HEK293 (cell line): Measurements from ENCODE around the gene DOCK8.

Source experiments
- CTCF ChIA-PET: fragments of 350-600 bp; formaldehyde crosslinking; extraction: SDS; loops from one replicate; lab custom pipeline; 2021; ENCODE audit warnings: antibody characterized with exemption; lab: Yijun Ruan, JAX
- POLR2A ChIA-PET: fragments of 300-600 bp; formaldehyde crosslinking; extraction: SDS; loops from one replicate; lab custom pipeline; 2020; ENCODE audit warnings: antibody characterized with exemption, inconsistent platforms; lab: Yijun Ruan, JAX
- H3K27ac ChIP-seq: fragments of 200-500 bp; sonication (Bioruptor generic); 2 replicates; pipeline ENCODE4 v1.5.1; 2014; ENCODE audit warnings: low read depth, low read length, control low read depth, inconsistent platforms; ENCODE audit errors: extremely low read depth
- H3K36me3 ChIP-seq, 2 experiments: fragments of 200-500 bp in 1 of 2; sonication (Bioruptor generic) in 1 of 2; 1 replicate in 1 of 2; 2 replicates in 1 of 2; pipeline ENCODE4 v1.5.1; 2014 to 2017; ENCODE audit warnings: inconsistent platforms in 2 of 2, low read length in 2 of 2; ENCODE audit not compliant: control insufficient read depth in 2 of 2, insufficient read depth in 1 of 2
- H3K4me1 ChIP-seq: fragments of 200-500 bp; sonication (Bioruptor generic); 2 replicates; pipeline ENCODE4 v1.5.1; 2014; ENCODE audit warnings: mild to moderate bottlenecking, low read length, inconsistent platforms; ENCODE audit not compliant: control insufficient read depth, insufficient read depth
- H3K4me3 ChIP-seq: 2 replicates; pipeline ENCODE4 v1.5.1; 2011; ENCODE audit warnings: low read depth, mild to moderate bottlenecking, control low read depth, low read length, moderate library complexity
- H3K9me3 ChIP-seq: fragments of 200-500 bp; sonication (Bioruptor generic); 2 replicates; pipeline ENCODE4 v1.5.1; 2014; ENCODE audit warnings: low read depth, low read length, inconsistent platforms; ENCODE audit not compliant: control insufficient read depth, insufficient read depth
- GLIS1 ChIP-seq: fragments of 450-650 bp; formaldehyde crosslinking; IDR thresholded peaks from 2 replicates; pipeline ENCODE4 v1.5.1; 2016; ENCODE audit warnings: missing biosample characterization, missing genetic modification characterization
- MYNN ChIP-seq: fragments of 450-650 bp; formaldehyde crosslinking; IDR thresholded peaks from 2 replicates; pipeline ENCODE4 v1.5.1; 2016; ENCODE audit warnings: missing biosample characterization, missing genetic modification characterization, borderline replicate concordance
- PRDM10 ChIP-seq: fragments of 450-650 bp; formaldehyde crosslinking; IDR thresholded peaks from 2 replicates; pipeline ENCODE4 v1.5.1; 2016; ENCODE audit warnings: missing biosample characterization, missing genetic modification characterization
- ZFP69B ChIP-seq: fragments of 450-650 bp; formaldehyde crosslinking; IDR thresholded peaks from 2 replicates; pipeline ENCODE4 v1.5.1; 2016; ENCODE audit warnings: missing biosample characterization, missing genetic modification characterization
- ZNF169 ChIP-seq: fragments of 450-650 bp; formaldehyde crosslinking; IDR thresholded peaks from 2 replicates; pipeline ENCODE4 v1.5.1; 2016; ENCODE audit warnings: missing biosample characterization, missing genetic modification characterization
- ZNF23 ChIP-seq: fragments of 450-650 bp; formaldehyde crosslinking; IDR thresholded peaks from 2 replicates; pipeline ENCODE4 v1.5.1; 2016; ENCODE audit warnings: missing biosample characterization, missing genetic modification characterization, borderline replicate concordance
- ZNF280C ChIP-seq: fragments of 450-650 bp; formaldehyde crosslinking; IDR thresholded peaks from 2 replicates; pipeline ENCODE4 v1.5.1; 2016; ENCODE audit warnings: missing biosample characterization, missing genetic modification characterization
- ZNF280D ChIP-seq: fragments of 450-650 bp; formaldehyde crosslinking; IDR thresholded peaks from 2 replicates; pipeline ENCODE4 v1.5.1; 2016; ENCODE audit warnings: missing biosample characterization, missing genetic modification characterization
- ZNF423 ChIP-seq: fragments of 450-650 bp; formaldehyde crosslinking; IDR thresholded peaks from 2 replicates; pipeline ENCODE4 v1.5.1; 2016; ENCODE audit warnings: missing biosample characterization, missing genetic modification characterization
- ZNF518A ChIP-seq: fragments of 450-650 bp; formaldehyde crosslinking; conservative IDR thresholded peaks from 2 replicates; pipeline ENCODE4 v1.5.1; 2016; ENCODE audit warnings: low read depth, missing biosample characterization, missing genetic modification characterization
- ZNF585B ChIP-seq: fragments of 450-650 bp; formaldehyde crosslinking; IDR thresholded peaks from 2 replicates; pipeline ENCODE4 v1.5.1; 2016; ENCODE audit warnings: missing biosample characterization, missing genetic modification characterization
- ZNF626 ChIP-seq: fragments of 450-650 bp; sonication (Bioruptor Pico); formaldehyde crosslinking; IDR thresholded peaks from 2 replicates; pipeline ENCODE4 v1.5.1; 2018; ENCODE audit warnings: missing biosample characterization, missing genetic modification characterization, inconsistent platforms
- ZNF660 ChIP-seq: fragments of 450-650 bp; IDR thresholded peaks from 2 replicates; pipeline ENCODE4 v1.5.1; 2018; ENCODE audit warnings: missing biosample characterization, mild to moderate bottlenecking, missing genetic modification characterization
- ZNF76 ChIP-seq: fragments of 450-650 bp; formaldehyde crosslinking; IDR thresholded peaks from 2 replicates; pipeline ENCODE4; 2016; ENCODE audit warnings: low read depth, missing biosample characterization, missing genetic modification characterization, borderline replicate concordance
- ZNF785 ChIP-seq: fragments of 450-650 bp; formaldehyde crosslinking; IDR thresholded peaks from 2 replicates; pipeline ENCODE4 v1.5.1; 2016; ENCODE audit warnings: missing biosample characterization, missing genetic modification characterization
- ZNF792 ChIP-seq: fragments of 450-650 bp; formaldehyde crosslinking; IDR thresholded peaks from 2 replicates; pipeline ENCODE4 v1.5.1; 2016; ENCODE audit warnings: missing biosample characterization, missing genetic modification characterization
- TF ChIP-seq, protein P1 (sequence below): fragments of 450-650 bp; IDR thresholded peaks from 2 replicates; pipeline ENCODE4 v1.5.1; 2018; ENCODE audit warnings: missing biosample characterization, missing genetic modification characterization

DOCK8 gene

GRCh38 chr9:211036-211435, 3.6 kb upstream of the DOCK8 start:
- no peaks in the 10 kb centered on the region for H3K4me1 ChIP-seq
- POLR2A ChIA-PET = no interaction called here
- no peak overlapping the region for H3K4me3 ChIP-seq
- no peaks in the 10 kb centered on the region for H3K36me3 ChIP-seq
- no peaks in the 10 kb centered on the region for H3K9me3 ChIP-seq
- H3K27ac ChIP-seq = no peak overlapping the region
- TF ChIP-seq ZNF280C (tag by site-specific recombination) = no peak
- no peak for TF ChIP-seq ZFP69B
- no peak for TF ChIP-seq ZNF585B (tag by site-specific recombination)
- no peak for TF ChIP-seq ZNF660 (tag by site-specific recombination)
- no peak for TF ChIP-seq ZNF518A (tag by site-specific recombination)
- TF ChIP-seq ZNF169 (tag by site-specific recombination) = no peak
- TF ChIP-seq ZNF785 (tag by site-specific recombination) = no peak
- TF ChIP-seq ZNF792 = no peak
- TF ChIP-seq GLIS1 (tag by site-specific recombination) = no peak
- no peak for TF ChIP-seq ZNF280D
- no peak for TF ChIP-seq PRDM10
- TF ChIP-seq ZNF626 (tag by site-specific recombination) = no peak
- TF ChIP-seq ZNF23 (tag by site-specific recombination) = no peak
- TF ChIP-seq MYNN (tag by site-specific recombination) = no peak
- no peak for TF ChIP-seq ZNF423 (tag by site-specific recombination)
- no peak for TF ChIP-seq ZNF76 (tag by site-specific recombination)
- TF ChIP-seq, protein P1, sequence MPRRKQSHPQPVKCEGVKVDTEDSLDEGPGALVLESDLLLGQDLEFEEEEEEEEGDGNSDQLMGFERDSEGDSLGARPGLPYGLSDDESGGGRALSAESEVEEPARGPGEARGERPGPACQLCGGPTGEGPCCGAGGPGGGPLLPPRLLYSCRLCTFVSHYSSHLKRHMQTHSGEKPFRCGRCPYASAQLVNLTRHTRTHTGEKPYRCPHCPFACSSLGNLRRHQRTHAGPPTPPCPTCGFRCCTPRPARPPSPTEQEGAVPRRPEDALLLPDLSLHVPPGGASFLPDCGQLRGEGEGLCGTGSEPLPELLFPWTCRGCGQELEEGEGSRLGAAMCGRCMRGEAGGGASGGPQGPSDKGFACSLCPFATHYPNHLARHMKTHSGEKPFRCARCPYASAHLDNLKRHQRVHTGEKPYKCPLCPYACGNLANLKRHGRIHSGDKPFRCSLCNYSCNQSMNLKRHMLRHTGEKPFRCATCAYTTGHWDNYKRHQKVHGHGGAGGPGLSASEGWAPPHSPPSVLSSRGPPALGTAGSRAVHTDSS (tag by site-specific recombination) = no peak
- CTCF ChIA-PET = interaction anchor here (1.3 kb wide), 1 partner anchor 106 kb away, joined by 4 read pairs; no protein-coding TSS in a partner anchor
